Testis (tissue), 3 donors: ENCODE data around the gene RPA1. TPM values are rescaled to one million over a fixed set of nuclear protein-coding genes. Genes with fewer than 3 reads are reported as not detected.

ENCODE experiments used
- DNase-seq: peaks from one replicate; pipeline ENCODE4 v3.0.0-alpha.2; 2019
- H3K27ac ChIP-seq, 2 donors: fragments of 200-600 bp; sonication (generic); one replicate each; pipeline ENCODE4 v1.5.1; 2019
- H3K27me3 ChIP-seq: fragments of 200-600 bp; sonication (generic); one replicate; pipeline ENCODE4 v1.5.1; 2019
- H3K36me3 ChIP-seq: fragments of 200-600 bp; sonication (generic); one replicate; pipeline ENCODE4 v1.5.1; 2017; ENCODE audit warnings: low read depth; ENCODE audit errors: missing control alignments
- H3K4me1 ChIP-seq: fragments of 200-600 bp; sonication (generic); one replicate; pipeline ENCODE4 v1.5.1; 2019
- H3K4me3 ChIP-seq, 2 donors: fragments of 200-600 bp; sonication (generic); one replicate each; pipeline ENCODE4 v1.5.1; 2017 to 2019
- H3K9me3 ChIP-seq: fragments of 200-600 bp; sonication (generic); one replicate; pipeline ENCODE4 v1.5.1; 2017
- CTCF ChIP-seq, 3 experiments: fragments of 450-650 bp in 2 of 3; fragments of 200-600 bp in 1 of 3; sonication (generic) in 1 of 3; IDR thresholded peaks; one replicate each; pipeline ENCODE4 v1.5.1; 2016 to 2019; ENCODE audit warnings: antibody characterized with exemption in 3 of 3, mild to moderate bottlenecking in 2 of 3, moderate library complexity in 1 of 3
- POLR2A ChIP-seq: fragments of 450-650 bp; IDR thresholded peaks from one replicate; pipeline ENCODE4 v1.6.1; 2017; ENCODE audit warnings: antibody characterized with exemption, mild to moderate bottlenecking, moderate library complexity
- WGBS, 2 donors: methylation state at CpG; one replicate each; pipeline ENCODE4 v1.1.5; 2018; 5-methylcytosine and 5-hydroxymethylcytosine counted together
- intact Hi-C: fragments of 100-400 bp; cut with DNase I; formaldehyde crosslinking; loops from one replicate; pipeline ENCODE4 v1.15.1; 2023; ENCODE audit warnings: low total_unique reads
- polyA plus RNA-seq: library from polyadenylated mRNA; stranded (reverse); fragments of 350-450 nt; fragmentation: Illumina TruSeq; extraction: RNeasy Lipid Tissue Mini Kit (QIAGEN cat#74804); gene quantifications from one replicate; pipeline ENCODE4 v1.2.3, GENCODE V29; 2014; ENCODE audit warnings: low read depth, low replicate concordance; ENCODE audit not compliant: insufficient read depth
- total RNA-seq, 2 donors: library from RNA; depleted of rRNA; stranded (reverse); fragments of >200 nt; gene quantifications; one replicate each; pipeline ENCODE4 v1.2.3, GENCODE V29; 2016

Gene RPA1
- total and polyA plus RNA-seq, 3 donors from 2014 or later = 31.7 to 52.9 (median 36.4) TPM

GRCh38 chr17:1907909-1908698, 78.3 kb downstream of the RPA1 start:
- intact Hi-C loops = loop anchor here (5.0 kb wide), 1 partner anchor 119 kb away; the partner anchor contains the start of gene RTN4RL1
- TF ChIP-seq CTCF (IDR thresholded peaks at IDR 0.05) (no peak), POLR2A (no peak)
- Histone ChIP-seq H3K27me3 (no peaks in the 10 kb centered on the region), H3K36me3 (no peaks in the 10 kb centered on the region), H3K4me1 (no peaks in the 10 kb centered on the region), H3K27ac (no peak overlapping the region), H3K9me3 (no peaks in the 10 kb centered on the region), H3K4me3 (peak overlapping the region; percentile 0 to 4)
- DNase-seq = peak; percentile 42
- 6 to 8% methylated on average over 45 to 47 of the region's 49 CpGs for WGBS, 2 donors

GRCh38 chr17:1908699-1909309, 79.0 kb downstream of the RPA1 start:
- WGBS, 2 donors = 5 to 7% methylated on average over 16 to 17 of the region's 22 CpGs

GRCh38 chr17:1909985-1910384, 80.2 kb downstream of the RPA1 start:
- DNase-seq = no peak
- no peaks in the 10 kb centered on the region for H3K36me3 ChIP-seq
- TF ChIP-seq POLR2A = no peak
- TF ChIP-seq CTCF (IDR thresholded peaks at IDR 0.05) = no peak
- no peaks in the 10 kb centered on the region for H3K9me3 ChIP-seq
- H3K27me3 ChIP-seq = no peaks in the 10 kb centered on the region
- H3K4me1 ChIP-seq = no peaks in the 10 kb centered on the region
- H3K27ac ChIP-seq = no peak overlapping the region
- intact Hi-C loops = loop anchor here (5.0 kb wide), 1 partner anchor 117 kb away; the partner anchor contains the start of gene RTN4RL1
- H3K4me3 ChIP-seq = no peak overlapping the region
- 53 to 80% methylated on average over 3 of the region's 3 CpGs for WGBS, 2 donors

More at GRCh38 chr17:1908699-1909309, 79.0 kb downstream of the RPA1 start:
- H3K9me3 ChIP-seq = no peaks in the 10 kb centered on the region
- no peaks in the 10 kb centered on the region for H3K36me3 ChIP-seq
- TF ChIP-seq POLR2A (no peak), CTCF (IDR thresholded peaks at IDR 0.05) (peak; percentile 74 to 81 (median 77))
- peak overlapping the region in 1 of 2 donors; percentile 4 for H3K4me3 ChIP-seq
- H3K4me1 ChIP-seq = no peaks in the 10 kb centered on the region
- intact Hi-C loops = loop anchor here (5.0 kb wide), 1 partner anchor 118 kb away; the partner anchor contains the start of gene RTN4RL1
- no peaks in the 10 kb centered on the region for H3K27me3 ChIP-seq
- DNase-seq = peak; percentile 81
- no peak overlapping the region for H3K27ac ChIP-seq

- Histone ChIP-seq H3K4me3 (no peak overlapping the region), H3K36me3 (no peaks in the 10 kb centered on the region), H3K27ac (no peak overlapping the region), H3K9me3 (no peaks in the 10 kb centered on the region), H3K27me3 (no peaks in the 10 kb centered on the region), H3K4me1 (no peaks in the 10 kb centered on the region)
- WGBS, 2 donors = 61 to 72% methylated on average over 7 of the region's 7 CpGs
- DNase-seq = no peak
- intact Hi-C loops = no loop called here
- no peak for TF ChIP-seq CTCF (IDR thresholded peaks at IDR 0.05)
- TF ChIP-seq POLR2A = no peak
These were observed 82.3 kb downstream of the RPA1 start for GRCh38 chr17:1912146-1912545.
